K562 (cell line): ENCODE measurements around the gene LY6G6D. TPM values are rescaled to one million over a fixed set of nuclear protein-coding genes. Genes with fewer than 3 reads are reported as not detected.
A peak's percentile ranks its signal among the peaks of the same experiment; 100 is the strongest.

Source experiments
- ATF1 ChIP-seq, 2 experiments: fragments of 450-650 bp in 1 of 2; IDR thresholded peaks; 2 replicates each; pipeline ENCODE4 v1.6.1; 2016; ENCODE audit warnings: missing compliant biosample characterization in 1 of 2, missing genetic modification characterization in 1 of 2
- CBX3 ChIP-seq, 2 experiments: IDR thresholded peaks; 1 replicate in 1 of 2; 2 replicates in 1 of 2; pipeline ENCODE4 v1.6.1; 2012; ENCODE audit warnings: inconsistent platforms in 2 of 2, low read length in 2 of 2, borderline replicate concordance in 1 of 2, control low read depth in 1 of 2
- CSDE1 ChIP-seq, 2 experiments: fragments of 450-650 bp; IDR thresholded peaks; 2 replicates each; pipeline ENCODE4 v1.6.1; 2016; ENCODE audit warnings: mild to moderate bottlenecking in 1 of 2
- KAT8 ChIP-seq: fragments of 450-650 bp; IDR thresholded peaks from 2 replicates; pipeline ENCODE4 v1.6.1; 2016; ENCODE audit warnings: low read depth, mild to moderate bottlenecking
- MLX ChIP-seq, 2 experiments: fragments of 450-650 bp in 1 of 2; sonication (generic) in 1 of 2; formaldehyde crosslinking; conservative IDR thresholded peaks; 2 replicates each; pipeline versions ENCODE4 v1.4.0 to v1.8.1; 2020 to 2022; ENCODE audit warnings: mild to moderate bottlenecking in 1 of 2, missing genetic modification reagents in 1 of 2
- NCOA1 ChIP-seq: fragments of 450-650 bp; IDR thresholded peaks from 2 replicates; pipeline ENCODE4 v1.6.1; 2016; ENCODE audit warnings: low read depth
- NCOR1 ChIP-seq: fragments of 450-650 bp; IDR thresholded peaks from 2 replicates; pipeline ENCODE4 v1.6.1; 2016; ENCODE audit warnings: mild to moderate bottlenecking, moderate library complexity
- NONO ChIP-seq, 2 experiments: fragments of 200-400 bp in 1 of 2; fragments of 450-650 bp in 1 of 2; formaldehyde crosslinking in 1 of 2; IDR thresholded peaks; 2 replicates each; pipeline ENCODE4 v1.6.1; 2017; ENCODE audit warnings: low read depth in 2 of 2, mild to moderate bottlenecking in 2 of 2, moderate library complexity in 2 of 2, low read length in 1 of 2
- XRCC5 ChIP-seq: fragments of 200-400 bp; formaldehyde crosslinking; IDR thresholded peaks from 2 replicates; pipeline ENCODE4 v1.6.1; 2017; ENCODE audit warnings: low read depth, mild to moderate bottlenecking, low read length
- ZBTB7A ChIP-seq: IDR thresholded peaks from 2 replicates; pipeline ENCODE4 v1.6.1; 2011; ENCODE audit warnings: low read depth, mild to moderate bottlenecking, low read length, moderate library complexity, borderline replicate concordance; ENCODE audit not compliant: control insufficient read depth
- ZFP30 ChIP-seq: fragments of 250-450 bp; sonication (Bioruptor Pico); IDR thresholded peaks from 2 replicates; pipeline ENCODE4 v1.8.0; 2022; ENCODE audit warnings: moderate library complexity, mild to moderate bottlenecking, inconsistent platforms, borderline replicate concordance
- ZNF140 ChIP-seq: fragments of 250-450 bp; sonication (Bioruptor Pico); IDR thresholded peaks from 2 replicates; pipeline ENCODE4 v1.8.0; 2021; ENCODE audit warnings: moderate library complexity, mild to moderate bottlenecking, inconsistent platforms
- ZNF384 ChIP-seq: IDR thresholded peaks from 2 replicates; pipeline ENCODE4 v1.6.1; 2012; ENCODE audit warnings: low read depth, low read length, improper control_type of control experiment
- polyA plus RNA-seq, 8 experiments: library from polyadenylated mRNA; depleted of rRNA in 4 of 8; stranded (reverse) in 5 of 8; unstranded in 3 of 8; fragments of >200 nt; fragmentation: Nextera tagmentation in 2 of 8; fragmentation: Illumina TruSeq in 1 of 8; extraction: Ambion mirVana in 2 of 8; extraction: Trizol in 1 of 8; gene quantifications; 2 replicates each; pipeline versions ENCODE4 v1.2.1 to v1.2.3, GENCODE V29; 2011 to 2014; ENCODE audit warnings: inconsistent platforms in 1 of 8, missing spikeins in 1 of 8
- total RNA-seq, 7 experiments: library from RNA; depleted of rRNA in 6 of 7; stranded (reverse); fragments of >200 nt in 6 of 7; fragmentation: Illumina TruSeq in 2 of 7; extraction: Trizol in 2 of 7; gene quantifications; 2 replicates each; pipeline versions ENCODE4 v1.2.1 to v1.2.3, GENCODE V29; 2011 to 2021; ENCODE audit warnings: low replicate concordance in 1 of 7
- TF ChIP-seq, protein P1 (sequence below), 2 experiments: fragments of 450-650 bp in 1 of 2; IDR thresholded peaks; 2 replicates each; pipeline ENCODE4 v1.6.1; 2011 to 2017; ENCODE audit warnings: low read depth in 2 of 2, antibody characterized with exemption in 1 of 2, borderline replicate concordance in 1 of 2, low read length in 1 of 2, mild to moderate bottlenecking in 1 of 2, mixed read lengths in 1 of 2; ENCODE audit not compliant: control insufficient read depth in 1 of 2
- TF ChIP-seq, protein P2 (sequence below): fragments of 450-650 bp; IDR thresholded peaks from 2 replicates; pipeline ENCODE4 v1.6.1; 2016; ENCODE audit warnings: low read depth, mild to moderate bottlenecking, moderate library complexity
- TF ChIP-seq, protein P3 (sequence below): fragments of 250-450 bp; sonication (Bioruptor Pico); IDR thresholded peaks from 2 replicates; pipeline ENCODE4 v1.5.0; 2022; ENCODE audit warnings: mild to moderate bottlenecking
- TF ChIP-seq, protein P4 (sequence below): sonication (generic); formaldehyde crosslinking; IDR thresholded peaks from 2 replicates; pipeline ENCODE4 v1.9.0; 2022; ENCODE audit warnings: mild to moderate bottlenecking, missing genetic modification reagents

The LY6G6D gene
- total and polyA plus RNA-seq, 9 of the 15 experiments (the other 6 are each of a cell fraction or from before 2014, with no cell fraction given), result 0.30 to 0.38 TPM; not detected in 7

GRCh38 chr6:31680226-31681134 lies 34.7 kb upstream of the LY6G6D start, which contains the start of gene LY6G5C (continued):
- TF ChIP-seq, protein P1, sequence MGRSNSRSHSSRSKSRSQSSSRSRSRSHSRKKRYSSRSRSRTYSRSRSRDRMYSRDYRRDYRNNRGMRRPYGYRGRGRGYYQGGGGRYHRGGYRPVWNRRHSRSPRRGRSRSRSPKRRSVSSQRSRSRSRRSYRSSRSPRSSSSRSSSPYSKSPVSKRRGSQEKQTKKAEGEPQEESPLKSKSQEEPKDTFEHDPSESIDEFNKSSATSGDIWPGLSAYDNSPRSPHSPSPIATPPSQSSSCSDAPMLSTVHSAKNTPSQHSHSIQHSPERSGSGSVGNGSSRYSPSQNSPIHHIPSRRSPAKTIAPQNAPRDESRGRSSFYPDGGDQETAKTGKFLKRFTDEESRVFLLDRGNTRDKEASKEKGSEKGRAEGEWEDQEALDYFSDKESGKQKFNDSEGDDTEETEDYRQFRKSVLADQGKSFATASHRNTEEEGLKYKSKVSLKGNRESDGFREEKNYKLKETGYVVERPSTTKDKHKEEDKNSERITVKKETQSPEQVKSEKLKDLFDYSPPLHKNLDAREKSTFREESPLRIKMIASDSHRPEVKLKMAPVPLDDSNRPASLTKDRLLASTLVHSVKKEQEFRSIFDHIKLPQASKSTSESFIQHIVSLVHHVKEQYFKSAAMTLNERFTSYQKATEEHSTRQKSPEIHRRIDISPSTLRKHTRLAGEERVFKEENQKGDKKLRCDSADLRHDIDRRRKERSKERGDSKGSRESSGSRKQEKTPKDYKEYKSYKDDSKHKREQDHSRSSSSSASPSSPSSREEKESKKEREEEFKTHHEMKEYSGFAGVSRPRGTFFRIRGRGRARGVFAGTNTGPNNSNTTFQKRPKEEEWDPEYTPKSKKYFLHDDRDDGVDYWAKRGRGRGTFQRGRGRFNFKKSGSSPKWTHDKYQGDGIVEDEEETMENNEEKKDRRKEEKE (IDR thresholded peaks at IDR 0.05; ENCODE audit: borderline replicate concordance in 1 of 2, control insufficient read depth in 1 of 2, low read depth in 2 of 2, low read length in 1 of 2), result no peak
- no peak for TF ChIP-seq ATF1 (CRISPR knock-in tag; IDR thresholded peaks at IDR 0.05)
- TF ChIP-seq ATF1 (tag; IDR thresholded peaks at IDR 0.05), result peak; percentile 27; the same call in 1 of the 2 replicates
- TF ChIP-seq KAT8, result no peak
- no peak for TF ChIP-seq NCOR1
- TF ChIP-seq ZNF384, result peak; percentile 71; the same call in 1 of the 2 replicates
- TF ChIP-seq ZNF140 (CRISPR knock-in tag), result no peak
- TF ChIP-seq CSDE1 (IDR thresholded peaks at IDR 0.05), result no peak
- no peak for TF ChIP-seq ZFP30 (CRISPR knock-in tag)
- no peak for TF ChIP-seq CBX3 (IDR thresholded peaks at IDR 0.05; ENCODE audit: borderline replicate concordance in 1 of 2, low read length in 2 of 2)
- no peak; the same call in 1 of the 2 replicates for TF ChIP-seq ZBTB7A
- TF ChIP-seq MLX (CRISPR knock-in tag; conservative IDR thresholded peaks at IDR 0.05), result 0 out of 4 replicates have a peak, but pooled peaks of 1 of the 2 experiments have one; percentile 50
- TF ChIP-seq, protein P2, sequence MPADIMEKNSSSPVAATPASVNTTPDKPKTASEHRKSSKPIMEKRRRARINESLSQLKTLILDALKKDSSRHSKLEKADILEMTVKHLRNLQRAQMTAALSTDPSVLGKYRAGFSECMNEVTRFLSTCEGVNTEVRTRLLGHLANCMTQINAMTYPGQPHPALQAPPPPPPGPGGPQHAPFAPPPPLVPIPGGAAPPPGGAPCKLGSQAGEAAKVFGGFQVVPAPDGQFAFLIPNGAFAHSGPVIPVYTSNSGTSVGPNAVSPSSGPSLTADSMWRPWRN, result no peak
- 0 out of 4 replicates have a peak, but pooled peaks of 1 of the 2 experiments have one; percentile 11 for TF ChIP-seq NONO (IDR thresholded peaks at IDR 0.05; ENCODE audit: low read depth in 2 of 2, low read length in 1 of 2)
- TF ChIP-seq, protein P3, sequence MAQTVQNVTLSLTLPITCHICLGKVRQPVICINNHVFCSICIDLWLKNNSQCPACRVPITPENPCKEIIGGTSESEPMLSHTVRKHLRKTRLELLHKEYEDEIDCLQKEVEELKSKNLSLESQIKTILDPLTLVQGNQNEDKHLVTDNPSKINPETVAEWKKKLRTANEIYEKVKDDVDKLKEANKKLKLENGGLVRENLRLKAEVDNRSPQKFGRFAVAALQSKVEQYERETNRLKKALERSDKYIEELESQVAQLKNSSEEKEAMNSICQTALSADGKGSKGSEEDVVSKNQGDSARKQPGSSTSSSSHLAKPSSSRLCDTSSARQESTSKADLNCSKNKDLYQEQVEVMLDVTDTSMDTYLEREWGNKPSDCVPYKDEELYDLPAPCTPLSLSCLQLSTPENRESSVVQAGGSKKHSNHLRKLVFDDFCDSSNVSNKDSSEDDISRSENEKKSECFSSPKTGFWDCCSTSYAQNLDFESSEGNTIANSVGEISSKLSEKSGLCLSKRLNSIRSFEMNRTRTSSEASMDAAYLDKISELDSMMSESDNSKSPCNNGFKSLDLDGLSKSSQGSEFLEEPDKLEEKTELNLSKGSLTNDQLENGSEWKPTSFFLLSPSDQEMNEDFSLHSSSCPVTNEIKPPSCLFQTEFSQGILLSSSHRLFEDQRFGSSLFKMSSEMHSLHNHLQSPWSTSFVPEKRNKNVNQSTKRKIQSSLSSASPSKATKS (CRISPR knock-in tag), result no peak
- TF ChIP-seq NCOA1, result no peak
- TF ChIP-seq XRCC5, result 0 out of 2 replicates have a peak, but pooled peaks have one; percentile 55
- TF ChIP-seq, protein P4, sequence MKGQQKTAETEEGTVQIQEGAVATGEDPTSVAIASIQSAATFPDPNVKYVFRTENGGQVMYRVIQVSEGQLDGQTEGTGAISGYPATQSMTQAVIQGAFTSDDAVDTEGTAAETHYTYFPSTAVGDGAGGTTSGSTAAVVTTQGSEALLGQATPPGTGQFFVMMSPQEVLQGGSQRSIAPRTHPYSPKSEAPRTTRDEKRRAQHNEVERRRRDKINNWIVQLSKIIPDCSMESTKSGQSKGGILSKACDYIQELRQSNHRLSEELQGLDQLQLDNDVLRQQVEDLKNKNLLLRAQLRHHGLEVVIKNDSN (CRISPR knock-in tag), result 0 out of 2 replicates have a peak, but pooled peaks have one; percentile 30
